ENCODE measurements around the gene HMGB1.

Gene HMGB1

GRCh38 chr13:30429721-30430694 lies 35.7 kb downstream of the HMGB1 start:
- Histone ChIP-seq H3K4me3 (ENCODE audit: severe bottlenecking) (no peak overlapping the region), H3K27ac (ENCODE audit: poor library complexity, severe bottlenecking) (peak overlapping the region; percentile 89), H3K27me3 (ENCODE audit: insufficient read depth, poor library complexity, severe bottlenecking) (no peaks in the 10 kb centered on the region), H3K4me1 (ENCODE audit: insufficient read depth, poor library complexity, severe bottlenecking) (peaks cover 35% of the 10 kb centered on the region), H3K36me3 (ENCODE audit: low read depth) (no peaks in the 10 kb centered on the region), H3K9me3 (ENCODE audit: severe bottlenecking) (no peaks in the 10 kb centered on the region)
- TF ChIP-seq CTCF (IDR thresholded peaks at IDR 0.05; ENCODE audit: poor library complexity, severe bottlenecking), result no peak
- DNase-seq (ENCODE audit: low spot score) (no peak), ATAC-seq (ENCODE audit: low read depth) (peak; percentile 91)

GRCh38 chr13:30429235-30429634 lies 36.5 kb downstream of the HMGB1 start:
- Histone ChIP-seq H3K36me3 (ENCODE audit: low read depth) (no peaks in the 10 kb centered on the region), H3K4me1 (ENCODE audit: insufficient read depth, poor library complexity, severe bottlenecking) (peaks cover 35% of the 10 kb centered on the region), H3K4me3 (ENCODE audit: severe bottlenecking) (no peak overlapping the region), H3K27me3 (ENCODE audit: insufficient read depth, poor library complexity, severe bottlenecking) (no peaks in the 10 kb centered on the region), H3K9me3 (ENCODE audit: severe bottlenecking) (no peaks in the 10 kb centered on the region), H3K27ac (ENCODE audit: poor library complexity, severe bottlenecking) (peak overlapping the region; percentile 89)
- ATAC-seq (ENCODE audit: low read depth), result no peak
- TF ChIP-seq CTCF (IDR thresholded peaks at IDR 0.05; ENCODE audit: poor library complexity, severe bottlenecking), result no peak
- no peak for DNase-seq (ENCODE audit: low spot score)

- DNase-seq (ENCODE audit: low spot score) (no peak), ATAC-seq (ENCODE audit: low read depth) (no peak)
- H3K27ac ChIP-seq (ENCODE audit: poor library complexity, severe bottlenecking), result no peak overlapping the region
- H3K4me3 ChIP-seq (ENCODE audit: severe bottlenecking), result no peak overlapping the region
- no peaks in the 10 kb centered on the region for H3K9me3 ChIP-seq (ENCODE audit: severe bottlenecking)
- no peak for TF ChIP-seq CTCF (IDR thresholded peaks at IDR 0.05; ENCODE audit: poor library complexity, severe bottlenecking)
- no peaks in the 10 kb centered on the region for H3K36me3 ChIP-seq (ENCODE audit: low read depth)
- H3K4me1 ChIP-seq (ENCODE audit: insufficient read depth, poor library complexity, severe bottlenecking), result peaks cover under 1% of the 10 kb centered on the region
- H3K27me3 ChIP-seq (ENCODE audit: insufficient read depth, poor library complexity, severe bottlenecking), result no peaks in the 10 kb centered on the region
Measured at GRCh38 chr13:30423891-30424290, 41.8 kb downstream of the HMGB1 start.

GRCh38 chr13:30422054-30422839 lies 43.5 kb downstream of the HMGB1 start, which contains the start of gene UBE2L5:
UBE2L5 (plus strand) TSS chr13:30422493; CDS start chr13:30427991, 5,498 bp downstream.
- no peaks in the 10 kb centered on the region for H3K4me1 ChIP-seq (ENCODE audit: insufficient read depth, poor library complexity, severe bottlenecking)
- H3K27me3 ChIP-seq (ENCODE audit: insufficient read depth, poor library complexity, severe bottlenecking), result no peaks in the 10 kb centered on the region
- H3K4me3 ChIP-seq (ENCODE audit: severe bottlenecking), result peak within 1 kb of the TSS; percentile 41
- peak within 1 kb of the TSS; percentile 78 for H3K27ac ChIP-seq (ENCODE audit: poor library complexity, severe bottlenecking)
- no peaks in the 10 kb centered on the region for H3K36me3 ChIP-seq (ENCODE audit: low read depth)
- no peak for TF ChIP-seq CTCF (IDR thresholded peaks at IDR 0.05; ENCODE audit: poor library complexity, severe bottlenecking)
- peak; percentile 80 for ATAC-seq (ENCODE audit: low read depth)
- DNase-seq (ENCODE audit: low spot score), result peak; percentile 83
- H3K9me3 ChIP-seq (ENCODE audit: severe bottlenecking), result no peaks in the 10 kb centered on the region
